NCI-H2196 (cell line): ENCODE measurements around the gene KRTAP24-1.

Source experiments
- DNase-seq: peaks from one replicate; lab custom pipeline; 2025; ENCODE audit not compliant: unreplicated experiment; lab: John Stamatoyannopoulos, UW

The KRTAP24-1 gene

DNA sequence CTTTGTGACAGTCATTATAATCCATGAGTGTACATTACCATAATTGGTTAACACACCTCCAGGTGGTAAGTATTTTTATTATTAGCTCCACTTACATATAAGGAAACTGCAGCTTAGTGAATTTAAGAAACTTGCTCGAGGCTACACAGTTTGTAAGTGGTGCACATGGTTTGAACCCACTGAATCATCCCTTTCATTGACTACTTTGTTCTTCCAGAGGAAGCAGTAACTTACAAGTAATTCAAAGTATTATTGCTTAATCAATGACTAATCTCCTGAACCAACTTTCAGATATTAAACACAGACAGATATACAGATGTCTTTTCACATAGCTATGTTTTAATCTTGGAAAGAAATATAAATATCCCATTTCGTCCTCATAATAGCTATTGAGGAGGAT lies 48.1 kb downstream of the KRTAP24-1 start:
- no peak for DNase-seq

GRCh38 chr21:30234050-30234449 lies 48.7 kb downstream of the KRTAP24-1 start:
- no peak for DNase-seq

DNA sequence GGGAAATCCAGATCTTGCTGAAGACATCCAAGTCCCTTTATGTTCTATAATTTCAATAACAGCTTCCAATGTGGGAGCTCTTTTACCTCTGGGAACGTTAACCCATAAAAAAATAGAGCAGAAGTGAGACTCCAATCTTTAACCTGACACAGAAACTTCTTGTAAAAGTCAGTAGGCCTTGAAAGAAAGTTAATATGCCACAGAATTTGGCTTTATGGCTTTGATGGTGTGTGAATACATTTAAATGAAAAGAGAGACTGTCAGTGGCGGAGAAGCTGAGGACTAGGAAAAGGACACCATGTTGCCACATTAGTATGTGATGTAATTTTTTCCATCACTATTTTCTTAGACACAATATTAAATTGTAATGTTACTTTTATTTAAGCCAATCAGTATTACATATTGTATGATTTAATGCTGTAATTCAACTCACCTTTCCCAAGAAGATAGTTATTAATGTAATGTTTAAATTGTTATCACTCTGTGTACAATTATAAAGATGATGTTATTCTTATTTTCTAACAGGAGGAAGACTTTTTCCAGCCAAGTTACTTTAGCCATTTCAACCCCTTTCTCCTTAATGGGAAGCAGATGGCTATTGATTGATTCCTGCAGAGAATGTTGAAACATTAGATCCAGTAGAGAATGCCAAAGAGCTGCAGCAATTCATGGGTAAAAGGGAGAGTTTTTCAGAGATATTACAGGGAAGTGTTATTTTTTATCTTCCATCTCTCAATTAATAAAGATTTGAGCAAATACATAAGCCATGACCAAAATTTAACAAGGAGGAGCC lies 49.3 kb downstream of the KRTAP24-1 start:
- no peak for DNase-seq

GRCh38 chr21:30232011-30232410 lies 50.7 kb downstream of the KRTAP24-1 start:
- DNase-seq, result no peak
